ENCODE measurements around the gene GIPC1. TPM values are rescaled to one million over a fixed set of nuclear protein-coding genes. Genes with fewer than 3 reads are reported as not detected.

The GIPC1 gene
- total RNA-seq, 1 donor from 2014 or later: 23.6 TPM

GRCh38 chr19:14479309-14479974, 16.5 kb downstream of the GIPC1 start:
- peaks cover 9% of the 10 kb centered on the region for H3K27me3 Mint-ChIP-seq (ENCODE audit: insufficient read depth, low read depth)
- peaks cover 9% of the 10 kb centered on the region for H3F3A ChIP-seq (ENCODE audit: low read depth)
- H3K27ac ChIP-seq: no peak overlapping the region
- H3K4me1 ChIP-seq: peaks cover 17% of the 10 kb centered on the region
- H3K36me3 ChIP-seq: no peaks in the 10 kb centered on the region
- no peak overlapping the region for H3K27ac Mint-ChIP-seq
- DNase-seq (ENCODE audit: low spot score): no peak
- no peak overlapping the region for H3K4me3 ChIP-seq
- H3K4me1 Mint-ChIP-seq: peaks cover 14% of the 10 kb centered on the region
- no peaks in the 10 kb centered on the region for H3K27me3 ChIP-seq
- H3K79me2 ChIP-seq (ENCODE audit: low read depth): no peaks in the 10 kb centered on the region
- no peak for TF ChIP-seq CTCF (IDR thresholded peaks at IDR 0.05)
- no peak for TF ChIP-seq EZH2 (IDR thresholded peaks at IDR 0.05)
- TF ChIP-seq EZH2phosphoT487 (IDR thresholded peaks at IDR 0.05): no peak
- H4K20me1 ChIP-seq (ENCODE audit: low read depth): peaks cover 24% of the 10 kb centered on the region
- H3K9ac ChIP-seq: no peak overlapping the region
- H3K36me3 Mint-ChIP-seq: peaks cover 8% of the 10 kb centered on the region
- no peaks in the 10 kb centered on the region for H3K9me3 ChIP-seq (ENCODE audit: low read depth)
- no peaks in the 10 kb centered on the region for H3K9me3 Mint-ChIP-seq
- H3K4me2 ChIP-seq: no peak overlapping the region
- H2AFZ ChIP-seq (replicated peaks): no peak overlapping the region
- no peak overlapping the region for H3K4me3 Mint-ChIP-seq

GRCh38 chr19:14478113-14478545, 17.8 kb downstream of the GIPC1 start:
- Mint-ChIP-seq H3K36me3 (peaks cover 6% of the 10 kb centered on the region), H3K27me3 (ENCODE audit: insufficient read depth, low read depth) (peaks cover 11% of the 10 kb centered on the region)
- H3K4me3 ChIP-seq: no peak overlapping the region

GRCh38 chr19:14477418-14478112, 18.4 kb downstream of the GIPC1 start:
- no peaks in the 10 kb centered on the region for H3K36me3 ChIP-seq
- Mint-ChIP-seq H3K4me3 (peak overlapping the region; percentile 48), H3K4me1 (peaks cover 19% of the 10 kb centered on the region), H3K9me3 (no peaks in the 10 kb centered on the region), H3K27ac (no peak overlapping the region), H3K36me3 (peaks cover 6% of the 10 kb centered on the region), H3K27me3 (ENCODE audit: insufficient read depth, low read depth) (peaks cover 13% of the 10 kb centered on the region)
- no peak overlapping the region for H3K9ac ChIP-seq
- H4K20me1 ChIP-seq (ENCODE audit: low read depth): peaks cover 24% of the 10 kb centered on the region
- H3K79me2 ChIP-seq (ENCODE audit: low read depth): no peaks in the 10 kb centered on the region
- H3K9me3 ChIP-seq (ENCODE audit: low read depth): no peaks in the 10 kb centered on the region
- peaks cover 21% of the 10 kb centered on the region for H3K4me1 ChIP-seq
- H3F3A ChIP-seq (ENCODE audit: low read depth): peaks cover 10% of the 10 kb centered on the region
- no peak overlapping the region for H2AFZ ChIP-seq (replicated peaks)
- H3K4me2 ChIP-seq: no peak overlapping the region
- H3K27me3 ChIP-seq: peaks cover 2% of the 10 kb centered on the region
- H3K4me3 ChIP-seq: no peak overlapping the region
- TF ChIP-seq EZH2 (IDR thresholded peaks at IDR 0.05): no peak
- TF ChIP-seq CTCF (IDR thresholded peaks at IDR 0.05): no peak
- TF ChIP-seq EZH2phosphoT487 (IDR thresholded peaks at IDR 0.05): no peak
- DNase-seq (ENCODE audit: low spot score): no peak
- no peak overlapping the region for H3K27ac ChIP-seq

More at GRCh38 chr19:14478113-14478545, 17.8 kb downstream of the GIPC1 start:
- H3K4me1 Mint-ChIP-seq: peaks cover 15% of the 10 kb centered on the region
- Histone ChIP-seq H3K36me3 (no peaks in the 10 kb centered on the region), H3K9ac (no peak overlapping the region), H4K20me1 (ENCODE audit: low read depth) (peaks cover 24% of the 10 kb centered on the region), H3F3A (ENCODE audit: low read depth) (peaks cover 9% of the 10 kb centered on the region), H3K4me1 (peaks cover 17% of the 10 kb centered on the region), H3K4me2 (no peak overlapping the region), H3K9me3 (ENCODE audit: low read depth) (no peaks in the 10 kb centered on the region), H3K27ac (no peak overlapping the region), H2AFZ (replicated peaks) (no peak overlapping the region), H3K79me2 (ENCODE audit: low read depth) (no peaks in the 10 kb centered on the region), H3K27me3 (no peaks in the 10 kb centered on the region)
- no peak for DNase-seq (ENCODE audit: low spot score)
- H3K4me3 Mint-ChIP-seq: no peak overlapping the region
- TF ChIP-seq CTCF (IDR thresholded peaks at IDR 0.05) (no peak), EZH2phosphoT487 (IDR thresholded peaks at IDR 0.05) (no peak), EZH2 (IDR thresholded peaks at IDR 0.05) (no peak)
- no peak overlapping the region for H3K27ac Mint-ChIP-seq
- H3K9me3 Mint-ChIP-seq: no peaks in the 10 kb centered on the region
